D341Med (cell line): ENCODE measurements around the gene FTSJ3.
"Not testable (repeated sequence)": the region's sequence is repeated elsewhere in the genome, so short reads cannot be mapped to it uniquely, and the experiment has no call there.

Source experiments
- DNase-seq: peaks from one replicate; pipeline ENCODE4 v3.0.0; 2012; ENCODE audit warnings: low spot score

FTSJ3 gene

GRCh38 chr17:63827002-63827800 lies at the start of gene FTSJ3, which contains the start of gene PSMC5:
FTSJ3 (minus strand) TSS chr17:63827663; CDS start chr17:63826902, 761 bp downstream.
PSMC5 (plus strand) TSS chr17:63827431; CDS start chr17:63827491, 60 bp downstream.
- DNase-seq, result peak; percentile 96

- DNase-seq, result not testable (repeated sequence)
Observed at GRCh38 chr17:63874693-63875092, 47.2 kb upstream of the FTSJ3 start.

- DNase-seq, result not testable (repeated sequence)
Observed at GRCh38 chr17:63874061-63874626, 46.7 kb upstream of the FTSJ3 start.

GRCh38 chr17:63873577-63873976 lies 46.1 kb upstream of the FTSJ3 start, which contains the start of gene CSH2:
CSH2 (minus strand) TSS chr17:63873677; CDS start chr17:63873614, 63 bp downstream.
- not testable (repeated sequence) for DNase-seq

- not testable (repeated sequence) for DNase-seq
Observed at GRCh38 chr17:63871646-63872365, 44.3 kb upstream of the FTSJ3 start.

- DNase-seq, result not testable (repeated sequence)
Observed at GRCh38 chr17:63870292-63870665, 42.8 kb upstream of the FTSJ3 start.

- DNase-seq, result not testable (repeated sequence)
Observed at GRCh38 chr17:63869491-63870291, 42.2 kb upstream of the FTSJ3 start.

- DNase-seq, result not testable (repeated sequence)
Observed at GRCh38 chr17:63866625-63867024, 39.2 kb upstream of the FTSJ3 start.

- no peak for DNase-seq
Observed at GRCh38 chr17:63859257-63859656, 31.8 kb upstream of the FTSJ3 start.

GRCh38 chr17:63856425-63856824 lies 29.0 kb upstream of the FTSJ3 start:
- DNase-seq, result not testable (repeated sequence)

- DNase-seq, result no peak
Observed at GRCh38 chr17:63855185-63855584, 27.7 kb upstream of the FTSJ3 start.

GRCh38 chr17:63854709-63855108 lies 27.2 kb upstream of the FTSJ3 start:
- no peak for DNase-seq

- DNase-seq, result no peak
Observed at GRCh38 chr17:63853260-63853659, 25.8 kb upstream of the FTSJ3 start.

- no peak for DNase-seq
Observed at GRCh38 chr17:63850401-63850800, 22.9 kb upstream of the FTSJ3 start.

GRCh38 chr17:63848834-63849689 lies 21.6 kb upstream of the FTSJ3 start:
- peak; percentile 58 for DNase-seq

- no peak for DNase-seq
Observed at GRCh38 chr17:63847525-63848249, 20.2 kb upstream of the FTSJ3 start.

- DNase-seq, result no peak
Observed at GRCh38 chr17:63845509-63845908, 18.0 kb upstream of the FTSJ3 start.

GRCh38 chr17:63843910-63844677 lies 16.6 kb upstream of the FTSJ3 start:
- DNase-seq, result no peak

- not testable (repeated sequence) for DNase-seq
Observed at GRCh38 chr17:63843387-63843888, 16.0 kb upstream of the FTSJ3 start.
